Hepatocyte (in vitro differentiated cells): ENCODE data around the gene C12orf75. TPM values are rescaled to one million over a fixed set of nuclear protein-coding genes. Genes with fewer than 3 reads are reported as not detected.

ENCODE experiments used
- DNase-seq: peaks from one replicate; pipeline ENCODE4 v3.0.0-alpha.2; 2016; ENCODE audit warnings: low spot score
- H2AFZ ChIP-seq: fragments of 200-600 bp; sonication (generic); 2 replicates; pipeline ENCODE4 v1.6.0; 2016; ENCODE audit warnings: antibody characterized with exemption, mild to moderate bottlenecking
- H3K27ac ChIP-seq: fragments of 200-600 bp; sonication (generic); 2 replicates; pipeline ENCODE4 v1.5.1; 2016; ENCODE audit warnings: mild to moderate bottlenecking
- H3K27me3 ChIP-seq: fragments of 200-600 bp; sonication (generic); 2 replicates; pipeline ENCODE4 v1.6.1; 2016
- H3K36me3 ChIP-seq: fragments of 200-600 bp; sonication (generic); replicated peaks from 2 replicates; pipeline ENCODE4 v1.5.1; 2016; ENCODE audit warnings: low read depth; ENCODE audit not compliant: insufficient read depth
- H3K4me1 ChIP-seq: fragments of 200-600 bp; sonication (generic); 2 replicates; pipeline ENCODE4 v1.5.1; 2016; ENCODE audit warnings: mild to moderate bottlenecking, moderate library complexity; ENCODE audit not compliant: insufficient read depth
- H3K4me2 ChIP-seq: fragments of 200-600 bp; sonication (generic); 2 replicates; pipeline ENCODE4 v1.6.0; 2016
- H3K4me3 ChIP-seq: fragments of 200-600 bp; sonication (generic); 2 replicates; pipeline ENCODE4 v1.5.1; 2016; ENCODE audit warnings: mild to moderate bottlenecking
- H3K79me2 ChIP-seq: fragments of 200-600 bp; sonication (generic); 2 replicates; pipeline ENCODE4 v1.6.0; 2017; ENCODE audit warnings: mild to moderate bottlenecking
- H3K9me2 ChIP-seq: fragments of 200-600 bp; sonication (generic); replicated peaks from 2 replicates; pipeline ENCODE4 v1.6.0; 2017; ENCODE audit warnings: mild to moderate bottlenecking; ENCODE audit not compliant: insufficient read depth
- H3K9me3 ChIP-seq: fragments of 200-600 bp; sonication (generic); 2 replicates; pipeline ENCODE4 v1.5.1; 2016; ENCODE audit warnings: low read depth, mild to moderate bottlenecking
- H4K20me1 ChIP-seq: fragments of 200-600 bp; sonication (generic); 2 replicates; pipeline ENCODE4 v1.6.0; 2016; ENCODE audit warnings: mild to moderate bottlenecking; ENCODE audit not compliant: insufficient read depth, poor library complexity, severe bottlenecking
- EZH2 ChIP-seq: fragments of 200-600 bp; sonication (generic); IDR thresholded peaks from 2 replicates; pipeline ENCODE4 v1.6.1; 2016; ENCODE audit warnings: antibody characterized with exemption, mild to moderate bottlenecking, borderline replicate concordance
- EZH2phosphoT487 ChIP-seq: fragments of 200-600 bp; sonication (generic); IDR thresholded peaks from one replicate; pipeline ENCODE4 v1.6.1; 2018; ENCODE audit warnings: antibody characterized with exemption, mild to moderate bottlenecking, low read depth, moderate library complexity; ENCODE audit not compliant: unreplicated experiment, severe bottlenecking
- WGBS: methylation state at CpG from one replicate; pipeline ENCODE4 v1.1.6; 2016; ENCODE audit warnings: low lambda C conversion rate; ENCODE audit errors: missing lambda C conversion rate; 5-methylcytosine and 5-hydroxymethylcytosine counted together
- polyA plus RNA-seq: library from polyadenylated mRNA; unstranded; fragments of >200 nt; fragmentation: Nextera tagmentation; extraction: Ambion mirVana; gene quantifications from 2 replicates; pipeline ENCODE4 v1.2.1, GENCODE V29; 2016
- total RNA-seq: library from RNA; depleted of rRNA; stranded (reverse); fragments of >200 nt; gene quantifications from 2 replicates; pipeline ENCODE4 v1.2.3, GENCODE V29; 2014
- TF ChIP-seq, protein P1 (sequence below): fragments of 200-600 bp; sonication (generic); IDR thresholded peaks from 2 replicates; pipeline ENCODE4 v1.5.1; 2016; ENCODE audit warnings: antibody characterized with exemption, mild to moderate bottlenecking; ENCODE audit not compliant: poor library complexity

The C12orf75 gene
- total and polyA plus RNA-seq, 2 experiments from 2014 or later = 80.9 to 103 TPM

GRCh38 chr12:105294886-105295479, 35.5 kb upstream of the C12orf75 start:
- H2AFZ ChIP-seq = peak overlapping the region; percentile 47
- no peaks in the 10 kb centered on the region for H3K27me3 ChIP-seq
- H3K4me1 ChIP-seq = no peaks in the 10 kb centered on the region
- no peaks in the 10 kb centered on the region for H4K20me1 ChIP-seq
- no peak overlapping the region for H3K4me2 ChIP-seq
- no peaks in the 10 kb centered on the region for H3K79me2 ChIP-seq
- no peak overlapping the region for H3K4me3 ChIP-seq
- no peak overlapping the region for H3K27ac ChIP-seq
- no peaks in the 10 kb centered on the region for H3K36me3 ChIP-seq
- WGBS = 82% methylated on average over 4 of the region's 4 CpGs
- H3K9me2 ChIP-seq = no peaks in the 10 kb centered on the region
- DNase-seq = no peak
- TF ChIP-seq, protein P1, sequence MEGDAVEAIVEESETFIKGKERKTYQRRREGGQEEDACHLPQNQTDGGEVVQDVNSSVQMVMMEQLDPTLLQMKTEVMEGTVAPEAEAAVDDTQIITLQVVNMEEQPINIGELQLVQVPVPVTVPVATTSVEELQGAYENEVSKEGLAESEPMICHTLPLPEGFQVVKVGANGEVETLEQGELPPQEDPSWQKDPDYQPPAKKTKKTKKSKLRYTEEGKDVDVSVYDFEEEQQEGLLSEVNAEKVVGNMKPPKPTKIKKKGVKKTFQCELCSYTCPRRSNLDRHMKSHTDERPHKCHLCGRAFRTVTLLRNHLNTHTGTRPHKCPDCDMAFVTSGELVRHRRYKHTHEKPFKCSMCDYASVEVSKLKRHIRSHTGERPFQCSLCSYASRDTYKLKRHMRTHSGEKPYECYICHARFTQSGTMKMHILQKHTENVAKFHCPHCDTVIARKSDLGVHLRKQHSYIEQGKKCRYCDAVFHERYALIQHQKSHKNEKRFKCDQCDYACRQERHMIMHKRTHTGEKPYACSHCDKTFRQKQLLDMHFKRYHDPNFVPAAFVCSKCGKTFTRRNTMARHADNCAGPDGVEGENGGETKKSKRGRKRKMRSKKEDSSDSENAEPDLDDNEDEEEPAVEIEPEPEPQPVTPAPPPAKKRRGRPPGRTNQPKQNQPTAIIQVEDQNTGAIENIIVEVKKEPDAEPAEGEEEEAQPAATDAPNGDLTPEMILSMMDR = no peak
- TF ChIP-seq EZH2 = no peak
- TF ChIP-seq EZH2phosphoT487 = no peak
- H3K9me3 ChIP-seq = no peaks in the 10 kb centered on the region

- Histone ChIP-seq H3K9me3 (no peaks in the 10 kb centered on the region), H4K20me1 (no peaks in the 10 kb centered on the region), H3K4me1 (no peaks in the 10 kb centered on the region), H3K27me3 (no peaks in the 10 kb centered on the region), H3K79me2 (no peaks in the 10 kb centered on the region), H3K9me2 (no peaks in the 10 kb centered on the region), H3K4me2 (no peak overlapping the region), H3K27ac (no peak overlapping the region), H3K4me3 (no peak overlapping the region), H2AFZ (no peak overlapping the region), H3K36me3 (no peaks in the 10 kb centered on the region)
- DNase-seq = no peak
- TF ChIP-seq EZH2phosphoT487 = no peak
- no peak for TF ChIP-seq EZH2
- TF ChIP-seq, protein P1 = no peak
- 78% methylated on average over 8 of the region's 8 CpGs for WGBS
Observed at GRCh38 chr12:105296116-105297089, 34.1 kb upstream of the C12orf75 start.

- TF ChIP-seq EZH2phosphoT487 = no peak
- TF ChIP-seq EZH2 = no peak
- TF ChIP-seq, protein P1 = no peak
- Histone ChIP-seq H3K9me3 (no peaks in the 10 kb centered on the region), H3K36me3 (no peaks in the 10 kb centered on the region), H3K4me2 (no peak overlapping the region), H3K9me2 (no peaks in the 10 kb centered on the region), H3K27me3 (no peaks in the 10 kb centered on the region), H3K4me3 (no peak overlapping the region), H3K79me2 (no peaks in the 10 kb centered on the region), H3K27ac (no peak overlapping the region), H3K4me1 (no peaks in the 10 kb centered on the region), H2AFZ (no peak overlapping the region), H4K20me1 (no peaks in the 10 kb centered on the region)
- WGBS = 95% methylated on average over 6 of the region's 6 CpGs
- no peak for DNase-seq
Observed at GRCh38 chr12:105300883-105301282, 29.6 kb upstream of the C12orf75 start.
